GM19324 (cell line): Measurements from ENCODE around the gene PYGL.

ENCODE experiments used
- ATAC-seq: cut with Tn5 transposase; IDR thresholded peaks from one replicate; pipeline ENCODE4 v1.9.1; 2021; ENCODE audit warnings: mild to moderate bottlenecking, moderate library complexity; ENCODE audit not compliant: unreplicated experiment, low FRiP score

Gene PYGL

GRCh38 chr14:50882932-50883826 is 61.1 kb downstream of the PYGL start:
- no peak for ATAC-seq

- no peak for ATAC-seq
Observed at GRCh38 chr14:50875359-50876070, 68.8 kb downstream of the PYGL start.

- ATAC-seq, result no peak
Observed at GRCh38 chr14:50874757-50875156, 69.5 kb downstream of the PYGL start.

- ATAC-seq, result no peak
Observed at GRCh38 chr14:50871914-50872732, 72.2 kb downstream of the PYGL start, which contains the start of gene ABHD12B. Gene ABHD12B (plus strand): TSS chr14:50872053. CDS start chr14:50872175, 122 bp downstream.

- ATAC-seq, result no peak
Observed at GRCh38 chr14:50871228-50871627, 73.1 kb downstream of the PYGL start.

GRCh38 chr14:50865391-50866076 is 78.7 kb downstream of the PYGL start:
- no peak for ATAC-seq

GRCh38 chr14:50864946-50865345 is 79.3 kb downstream of the PYGL start:
- ATAC-seq, result no peak

GRCh38 chr14:50864237-50864636 is 80.0 kb downstream of the PYGL start:
- no peak for ATAC-seq

- no peak for ATAC-seq
Observed at GRCh38 chr14:50862036-50862570, 82.2 kb downstream of the PYGL start.

- no peak for ATAC-seq
Observed at GRCh38 chr14:50860478-50861086, 83.7 kb downstream of the PYGL start.

GRCh38 chr14:50859296-50859624 is 85.0 kb downstream of the PYGL start:
- no peak for ATAC-seq

GRCh38 chr14:50856660-50857059 is 87.6 kb downstream of the PYGL start:
- ATAC-seq, result no peak

GRCh38 chr14:50855558-50855957 is 88.7 kb downstream of the PYGL start:
- no peak for ATAC-seq
